Thoracic aorta (tissue), 2 donors: ENCODE results near the gene ALKBH5. TPM values are rescaled to one million over a fixed set of nuclear protein-coding genes. Genes with fewer than 3 reads are reported as not detected.
A peak's percentile ranks its signal among the peaks of the same experiment; 100 is the strongest.

ENCODE experiments used
- ATAC-seq: fragments of 150-250 bp; one replicate; pipeline ENCODE4 v1.8.0; 2017; ENCODE audit warnings: low read depth; ENCODE audit not compliant: insufficient number of reproducible peaks, low FRiP score
- DNase-seq: peaks from one replicate; pipeline ENCODE4 v3.0.0-alpha.2; 2020; ENCODE audit warnings: low spot score
- H3K27ac ChIP-seq, 2 donors: fragments of 200-600 bp; sonication (generic); 1 replicate in 1 of 2; 2 replicates in 1 of 2; pipeline ENCODE4 v1.5.1; 2016; ENCODE audit warnings: mild to moderate bottlenecking in 2 of 2, moderate library complexity in 2 of 2
- H3K27me3 ChIP-seq: fragments of 200-600 bp; sonication (generic); replicated peaks from 2 replicates; pipeline ENCODE4 v1.6.0; 2016; ENCODE audit warnings: mild to moderate bottlenecking; ENCODE audit not compliant: insufficient read depth
- H3K36me3 ChIP-seq: fragments of 200-600 bp; sonication (generic); one replicate; pipeline ENCODE4 v1.5.1; 2016
- H3K4me1 ChIP-seq, 2 donors: fragments of 200-600 bp; sonication (generic); 1 replicate in 1 of 2; 2 replicates in 1 of 2; pipeline versions ENCODE4 v1.5.1 to v1.6.0; 2016; ENCODE audit warnings: low read depth in 2 of 2, mild to moderate bottlenecking in 1 of 2; ENCODE audit not compliant: control insufficient read depth in 1 of 2
- H3K4me3 ChIP-seq: fragments of 200-600 bp; sonication (generic); 2 replicates; pipeline ENCODE4 v1.5.1; 2016; ENCODE audit warnings: mild to moderate bottlenecking
- H3K9me3 ChIP-seq: fragments of 200-600 bp; sonication (generic); 2 replicates; pipeline ENCODE4 v1.5.1; 2016
- CTCF ChIP-seq: fragments of 200-600 bp; sonication (generic); IDR thresholded peaks from one replicate; pipeline ENCODE4 v1.5.1; 2019; ENCODE audit warnings: antibody characterized with exemption
- total RNA-seq, 2 donors: library from RNA; depleted of rRNA; stranded (reverse); fragments of >200 nt; gene quantifications; one replicate each; pipeline versions ENCODE4 v1.1.0 to v1.2.3, GENCODE V29; 2016

The ALKBH5 gene
- total RNA-seq, 2 donors from 2014 or later = 89.6 to 105 TPM

- Histone ChIP-seq H3K9me3 (no peaks in the 10 kb centered on the region), H3K4me3 (peak overlapping the region; percentile 93), H3K27me3 (no peaks in the 10 kb centered on the region), H3K27ac (peak overlapping the region; percentile 35 to 92), H3K4me1 (peaks cover 48 to 66% of the 10 kb centered on the region in 2 donors), H3K36me3 (no peaks in the 10 kb centered on the region)
- TF ChIP-seq CTCF = no peak
- DNase-seq (no peak), ATAC-seq (no peak)
Measured at GRCh38 chr17:18185391-18185790, 1.8 kb downstream of the ALKBH5 start.

- no peak for DNase-seq
- TF ChIP-seq CTCF = no peak
- no peaks in the 10 kb centered on the region for H3K9me3 ChIP-seq
- no peaks in the 10 kb centered on the region for H3K36me3 ChIP-seq
- no peak for ATAC-seq
- no peaks in the 10 kb centered on the region for H3K27me3 ChIP-seq
- H3K4me1 ChIP-seq = peaks cover 54 to 72% of the 10 kb centered on the region in 2 donors
- peak overlapping the region; percentile 93 for H3K4me3 ChIP-seq
- peak overlapping the region; percentile 35 to 92 for H3K27ac ChIP-seq
Measured at GRCh38 chr17:18185832-18186626, 2.4 kb downstream of the ALKBH5 start.

GRCh38 chr17:18186627-18186982 is 3.0 kb downstream of the ALKBH5 start:
- peak overlapping the region; percentile 35 to 92 for H3K27ac ChIP-seq
- peak overlapping the region; percentile 93 for H3K4me3 ChIP-seq
- H3K36me3 ChIP-seq = no peaks in the 10 kb centered on the region
- ATAC-seq (no peak), DNase-seq (no peak)
- peaks cover 60 to 73% of the 10 kb centered on the region in 2 donors for H3K4me1 ChIP-seq
- H3K27me3 ChIP-seq = no peaks in the 10 kb centered on the region
- TF ChIP-seq CTCF = no peak
- H3K9me3 ChIP-seq = no peaks in the 10 kb centered on the region

GRCh38 chr17:18187226-18187625 is 3.6 kb downstream of the ALKBH5 start:
- DNase-seq (no peak), ATAC-seq (no peak)
- Histone ChIP-seq H3K4me3 (peak overlapping the region; percentile 93), H3K4me1 (peaks cover 61 to 73% of the 10 kb centered on the region in 2 donors), H3K36me3 (no peaks in the 10 kb centered on the region), H3K27ac (peak overlapping the region in 1 of 2 donors; percentile 92), H3K27me3 (no peaks in the 10 kb centered on the region), H3K9me3 (no peaks in the 10 kb centered on the region)
- TF ChIP-seq CTCF = no peak

GRCh38 chr17:18187821-18188761 is 4.5 kb downstream of the ALKBH5 start:
- peaks cover 59 to 76% of the 10 kb centered on the region in 2 donors for H3K4me1 ChIP-seq
- TF ChIP-seq CTCF = no peak
- peak overlapping the region; percentile 93 for H3K4me3 ChIP-seq
- ATAC-seq (no peak), DNase-seq (no peak)
- H3K27me3 ChIP-seq = no peaks in the 10 kb centered on the region
- H3K27ac ChIP-seq = peak overlapping the region; percentile 18 to 92
- H3K36me3 ChIP-seq = no peaks in the 10 kb centered on the region
- no peaks in the 10 kb centered on the region for H3K9me3 ChIP-seq
